ENCODE results near the gene SLAMF6. TPM values are rescaled to one million over a fixed set of nuclear protein-coding genes. Genes with fewer than 3 reads are reported as not detected.

The SLAMF6 gene
- total RNA-seq, 4 donors from 2014 or later = 0.19 to 1.4 (median 0.87) TPM

DNA sequence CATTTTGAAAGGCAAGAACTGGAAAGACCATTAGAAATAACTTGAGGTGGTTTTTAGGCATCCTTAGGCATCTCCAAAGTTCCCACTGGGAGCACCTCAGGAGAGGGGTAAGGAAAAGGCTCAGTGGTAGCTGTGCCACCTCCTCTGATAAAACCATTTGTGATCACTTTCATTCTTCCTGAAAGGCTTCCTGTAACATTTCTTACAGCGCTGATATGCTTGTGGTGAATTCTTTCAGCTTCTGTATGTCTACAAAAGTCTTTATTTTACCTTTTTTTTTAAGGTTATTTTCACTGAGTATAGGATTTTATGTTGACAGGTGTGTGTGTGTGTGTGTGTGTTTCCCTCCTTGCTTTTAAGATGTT lies 67.9 kb downstream of the SLAMF6 start:
- H3K9me3 ChIP-seq = no peaks in the 10 kb centered on the region
- TF ChIP-seq EP300 (IDR thresholded peaks at IDR 0.05) (no peak), POLR2AphosphoS5 (IDR thresholded peaks at IDR 0.05) (no peak), CTCF (IDR thresholded peaks at IDR 0.05) (no peak), POLR2A (IDR thresholded peaks at IDR 0.05; ENCODE audit: low read depth) (no peak)
- intact Hi-C loops (cut with DNase I) = no loop called here
- no peak for DNase-seq (ENCODE audit: extremely low spot score)
- H3K4me3 ChIP-seq = no peak overlapping the region
- no peak overlapping the region for H3K27ac ChIP-seq (replicated peaks in 1 of 4)
- no peaks in the 10 kb centered on the region for H3K36me3 ChIP-seq
- no peaks in the 10 kb centered on the region for H3K4me1 ChIP-seq
- peaks cover 0 to 7% (median 0%) of the 10 kb centered on the region in 4 donors for H3K27me3 ChIP-seq
- 81% methylated on average over 1 of the region's 1 CpG for WGBS

GRCh38 chr1:160454371-160455152 lies 68.5 kb downstream of the SLAMF6 start:
- Histone ChIP-seq H3K4me1 (no peaks in the 10 kb centered on the region), H3K36me3 (no peaks in the 10 kb centered on the region), H3K4me3 (no peak overlapping the region), H3K27me3 (peaks cover 0 to 7% (median 0%) of the 10 kb centered on the region in 4 donors), H3K9me3 (no peaks in the 10 kb centered on the region), H3K27ac (replicated peaks in 1 of 4) (no peak overlapping the region)
- TF ChIP-seq POLR2AphosphoS5 (IDR thresholded peaks at IDR 0.05) = no peak
- TF ChIP-seq POLR2A (IDR thresholded peaks at IDR 0.05; ENCODE audit: low read depth) = no peak
- no peak for TF ChIP-seq CTCF (IDR thresholded peaks at IDR 0.05)
- TF ChIP-seq EP300 (IDR thresholded peaks at IDR 0.05) = no peak
- intact Hi-C loops (cut with DNase I) = no loop called here
- 84% methylated on average over 6 of the region's 6 CpGs for WGBS
- DNase-seq (ENCODE audit: extremely low spot score) = no peak

DNA sequence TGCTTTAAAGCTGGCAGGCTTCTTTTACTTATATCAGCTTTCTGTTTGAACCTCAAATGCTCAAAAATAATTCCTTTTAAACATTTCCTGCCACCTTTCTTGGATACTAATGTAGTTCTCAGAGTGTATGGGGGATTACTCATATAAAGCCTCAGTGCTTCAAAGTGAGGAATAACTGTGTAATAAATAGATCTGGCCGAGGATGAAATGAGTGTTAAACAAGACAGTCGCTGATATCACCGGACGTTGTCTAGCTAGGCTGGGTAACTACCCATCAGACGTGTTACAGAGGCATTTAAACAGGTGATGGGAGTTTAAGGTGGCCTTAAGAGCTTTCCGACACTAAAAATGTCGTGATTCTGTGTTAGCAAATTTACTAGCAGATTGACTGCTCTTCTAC lies 69.6 kb downstream of the SLAMF6 start:
- intact Hi-C loops (cut with DNase I) = no loop called here
- Histone ChIP-seq H3K27ac (replicated peaks in 1 of 4) (no peak overlapping the region), H3K4me1 (no peaks in the 10 kb centered on the region), H3K27me3 (peaks cover 0 to 7% (median 0%) of the 10 kb centered on the region in 4 donors), H3K4me3 (no peak overlapping the region), H3K36me3 (no peaks in the 10 kb centered on the region), H3K9me3 (no peaks in the 10 kb centered on the region)
- no peak for DNase-seq (ENCODE audit: extremely low spot score)
- WGBS = 71% methylated on average over 7 of the region's 7 CpGs
- no peak for TF ChIP-seq CTCF (IDR thresholded peaks at IDR 0.05)
- no peak for TF ChIP-seq POLR2AphosphoS5 (IDR thresholded peaks at IDR 0.05)
- no peak for TF ChIP-seq POLR2A (IDR thresholded peaks at IDR 0.05; ENCODE audit: low read depth)

DNA sequence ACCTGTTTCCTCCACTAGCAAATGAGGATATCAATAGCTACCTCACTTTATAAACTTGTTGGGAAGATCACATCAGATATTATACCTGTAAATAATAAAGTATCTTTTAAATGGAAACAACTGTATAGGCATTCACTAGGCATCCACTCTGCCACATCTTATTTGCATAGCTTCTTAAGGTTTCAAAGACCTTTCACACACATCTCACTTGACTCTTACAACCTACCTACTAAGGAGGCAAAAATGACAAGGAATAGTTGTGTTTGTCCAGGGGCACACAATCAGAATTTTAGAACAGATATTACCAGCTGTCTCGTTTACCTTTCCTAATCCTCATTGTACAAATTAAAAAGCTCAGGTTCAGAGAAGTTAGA lies 71.2 kb downstream of the SLAMF6 start:
- H3K36me3 ChIP-seq = no peaks in the 10 kb centered on the region
- intact Hi-C loops (cut with DNase I) = no loop called here
- H3K4me3 ChIP-seq = no peak overlapping the region
- H3K4me1 ChIP-seq = no peaks in the 10 kb centered on the region
- no peaks in the 10 kb centered on the region for H3K9me3 ChIP-seq
- WGBS = 83% methylated on average over 1 of the region's 1 CpG
- no peak for TF ChIP-seq POLR2AphosphoS5 (IDR thresholded peaks at IDR 0.05)
- no peak for TF ChIP-seq POLR2A (IDR thresholded peaks at IDR 0.05; ENCODE audit: low read depth)
- TF ChIP-seq CTCF (IDR thresholded peaks at IDR 0.05) = no peak
- TF ChIP-seq EP300 (IDR thresholded peaks at IDR 0.05) = no peak
- no peak overlapping the region for H3K27ac ChIP-seq (replicated peaks in 1 of 4)
- peaks cover 0 to 7% (median 0%) of the 10 kb centered on the region in 4 donors for H3K27me3 ChIP-seq
- DNase-seq (ENCODE audit: extremely low spot score) = no peak

Data from esophagus muscularis mucosa (tissue), 4 donors.